GM23338 (cell line): ENCODE results near the gene CACNA1C.

Experiments
- EZH2 ChIP-seq: fragments of 200-600 bp; sonication (generic); IDR thresholded peaks from one replicate; pipeline ENCODE4 v1.8.0; 2017; ENCODE audit warnings: antibody characterized with exemption, mild to moderate bottlenecking, low read depth; ENCODE audit not compliant: unreplicated experiment
- JUNB ChIP-seq: IDR thresholded peaks from one replicate; pipeline ENCODE4 v1.6.1; 2016; ENCODE audit warnings: antibody characterized with exemption; ENCODE audit not compliant: unreplicated experiment
- TF ChIP-seq, protein P1 (sequence below), 2 experiments: fragments of 200-600 bp in 1 of 2; sonication (generic) in 1 of 2; conservative IDR thresholded peaks; 2 replicates each; pipeline versions ENCODE4 v1.5.1 to v1.6.1; 2016 to 2017; ENCODE audit warnings: antibody characterized with exemption in 2 of 2, low read depth in 2 of 2, mild to moderate bottlenecking in 2 of 2, moderate library complexity in 1 of 2

DNA sequence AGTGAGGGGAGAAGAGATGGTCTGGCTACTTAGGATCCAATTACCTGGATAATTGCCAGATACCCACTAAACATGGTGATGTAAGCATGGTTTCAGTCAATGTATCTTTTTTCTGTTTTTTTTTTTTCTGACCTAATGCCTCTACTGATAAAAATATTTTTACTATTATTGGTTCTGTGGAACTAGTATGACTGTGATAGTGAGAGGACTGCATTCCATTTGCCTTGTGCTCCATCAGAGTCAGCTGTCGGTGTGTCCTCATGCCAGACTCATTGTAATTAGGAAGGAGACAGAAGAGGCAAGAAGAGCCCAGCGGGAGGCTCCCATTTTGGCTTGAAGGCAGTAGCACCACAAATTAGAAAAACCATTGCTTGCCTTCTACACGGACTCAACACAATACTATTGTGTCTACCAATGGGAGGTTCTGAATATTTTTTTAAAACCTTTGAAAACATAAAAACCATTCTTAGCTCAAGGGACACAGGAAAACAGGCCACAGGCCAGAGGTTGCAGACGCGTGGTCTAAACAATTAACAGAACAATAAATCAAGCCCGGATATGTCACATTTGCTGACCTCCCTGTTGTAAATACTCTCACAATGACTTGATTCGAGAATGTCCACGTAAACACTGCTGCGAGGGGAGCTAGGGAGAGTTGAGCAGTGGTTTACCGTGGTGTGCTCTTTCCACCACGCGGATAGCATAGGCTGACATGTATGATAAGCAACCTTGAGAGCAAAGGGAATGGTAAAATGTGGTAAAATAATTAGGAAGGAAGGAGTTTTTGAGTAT, 35.0 kb upstream of the CACNA1C start:
- TF ChIP-seq, protein P1, sequence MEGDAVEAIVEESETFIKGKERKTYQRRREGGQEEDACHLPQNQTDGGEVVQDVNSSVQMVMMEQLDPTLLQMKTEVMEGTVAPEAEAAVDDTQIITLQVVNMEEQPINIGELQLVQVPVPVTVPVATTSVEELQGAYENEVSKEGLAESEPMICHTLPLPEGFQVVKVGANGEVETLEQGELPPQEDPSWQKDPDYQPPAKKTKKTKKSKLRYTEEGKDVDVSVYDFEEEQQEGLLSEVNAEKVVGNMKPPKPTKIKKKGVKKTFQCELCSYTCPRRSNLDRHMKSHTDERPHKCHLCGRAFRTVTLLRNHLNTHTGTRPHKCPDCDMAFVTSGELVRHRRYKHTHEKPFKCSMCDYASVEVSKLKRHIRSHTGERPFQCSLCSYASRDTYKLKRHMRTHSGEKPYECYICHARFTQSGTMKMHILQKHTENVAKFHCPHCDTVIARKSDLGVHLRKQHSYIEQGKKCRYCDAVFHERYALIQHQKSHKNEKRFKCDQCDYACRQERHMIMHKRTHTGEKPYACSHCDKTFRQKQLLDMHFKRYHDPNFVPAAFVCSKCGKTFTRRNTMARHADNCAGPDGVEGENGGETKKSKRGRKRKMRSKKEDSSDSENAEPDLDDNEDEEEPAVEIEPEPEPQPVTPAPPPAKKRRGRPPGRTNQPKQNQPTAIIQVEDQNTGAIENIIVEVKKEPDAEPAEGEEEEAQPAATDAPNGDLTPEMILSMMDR (conservative IDR thresholded peaks at IDR 0.05; ENCODE audit: low read depth in 2 of 2): no peak
- TF ChIP-seq JUNB (no peak), EZH2 (no peak)
